NCI-H460 (cell line): ENCODE results near the gene DMWD. TPM values are rescaled to one million over a fixed set of nuclear protein-coding genes. Genes with fewer than 3 reads are reported as not detected.
"Not testable (repeated sequence)": the region's sequence is repeated elsewhere in the genome, so short reads cannot be mapped to it uniquely, and the experiment has no call there.

ENCODE experiments used
- DNase-seq: peaks from one replicate; pipeline ENCODE4 v3.0.0-alpha.2; 2016; ENCODE audit warnings: low read depth; ENCODE audit errors: extremely low read depth
- total RNA-seq: library from RNA; depleted of rRNA; stranded (reverse); fragments of >200 nt; shearing (Covaris generic); gene quantifications from 2 replicates; pipeline ENCODE4 v1.2.3, GENCODE V29; 2014

DMWD gene
- total RNA-seq, 1 experiment from 2014 or later = 21.2 TPM

GRCh38 chr19:45816236-45817009 lies 23.8 kb upstream of the DMWD start:
- DNase-seq = no peak

GRCh38 chr19:45815481-45816216 lies 23.0 kb upstream of the DMWD start:
- no peak for DNase-seq

- no peak for DNase-seq
Observed at GRCh38 chr19:45814851-45815480, 22.3 kb upstream of the DMWD start, which contains the start of gene RSPH6A. RSPH6A (minus strand) TSS chr19:45815308; CDS start chr19:45815176, 132 bp downstream.

- no peak for DNase-seq
Observed at GRCh38 chr19:45814166-45814780, 21.6 kb upstream of the DMWD start.

GRCh38 chr19:45812297-45812696 lies 19.7 kb upstream of the DMWD start:
- no peak for DNase-seq

GRCh38 chr19:45809643-45810159 lies 17.1 kb upstream of the DMWD start:
- DNase-seq = no peak

- DNase-seq = no peak
Observed at GRCh38 chr19:45805719-45806118, 13.1 kb upstream of the DMWD start.

GRCh38 chr19:45804959-45805230 lies 12.2 kb upstream of the DMWD start:
- no peak for DNase-seq

GRCh38 chr19:45804140-45804958 lies 11.7 kb upstream of the DMWD start:
- no peak for DNase-seq

GRCh38 chr19:45801603-45802175 lies 9.0 kb upstream of the DMWD start:
- DNase-seq = no peak

GRCh38 chr19:45800070-45800553 lies 7.5 kb upstream of the DMWD start:
- DNase-seq = no peak

GRCh38 chr19:45799541-45799940 lies 6.9 kb upstream of the DMWD start:
- not testable (repeated sequence) for DNase-seq

GRCh38 chr19:45798995-45799517 lies 6.4 kb upstream of the DMWD start:
- peak; percentile 17 for DNase-seq

GRCh38 chr19:45794627-45795026 lies 2.0 kb upstream of the DMWD start:
- no peak for DNase-seq

GRCh38 chr19:45793876-45794275 lies 1.2 kb upstream of the DMWD start:
- no peak for DNase-seq

GRCh38 chr19:45793178-45793564 lies 526 bp upstream of the DMWD start:
- DNase-seq = no peak

GRCh38 chr19:45791744-45792469 lies 738 bp downstream of the DMWD start:
- no peak for DNase-seq

- DNase-seq = no peak
Observed at GRCh38 chr19:45790942-45791341, 1.7 kb downstream of the DMWD start.
